K562 (cell line): ENCODE data around the gene GSTO2.

Experiments used
- CC2D1A ChIP-seq: fragments of 450-650 bp; IDR thresholded peaks from 2 replicates; pipeline ENCODE4 v1.6.1; 2017; ENCODE audit warnings: mild to moderate bottlenecking
- CTCF ChIP-seq, 3 experiments: IDR thresholded peaks in 2 of 3; conservative IDR thresholded peaks in 1 of 3; 2 replicates each; pipeline ENCODE4 v1.5.1; 2011 to 2012; ENCODE audit warnings: low read length in 3 of 3, mild to moderate bottlenecking in 3 of 3, control low read depth in 2 of 3, improper control_type of control experiment in 1 of 3, inconsistent platforms in 1 of 3, low read depth in 1 of 3, mixed read lengths in 1 of 3, moderate library complexity in 1 of 3; ENCODE audit not compliant: insufficient read depth in 2 of 3
- DPF2 ChIP-seq: fragments of 450-650 bp; IDR thresholded peaks from 2 replicates; pipeline ENCODE4 v1.6.1; 2016
- KDM5B ChIP-seq: fragments of 200-600 bp; sonication (generic); IDR thresholded peaks from 2 replicates; pipeline ENCODE4 v1.6.1; 2012; ENCODE audit warnings: low read depth, mild to moderate bottlenecking, moderate library complexity, low read length, control low read depth, inconsistent platforms; ENCODE audit not compliant: insufficient replicate concordance
- PHF8 ChIP-seq: fragments of 200-600 bp; sonication (generic); IDR thresholded peaks from 2 replicates; pipeline ENCODE4 v1.6.1; 2012; ENCODE audit warnings: mixed run types, mild to moderate bottlenecking, inconsistent platforms, low read length, moderate library complexity, borderline replicate concordance
- POLR2AphosphoS5 ChIP-seq: IDR thresholded peaks from 2 replicates; pipeline ENCODE4 v1.6.1; 2011; ENCODE audit warnings: mild to moderate bottlenecking, low read depth, low read length, moderate library complexity; ENCODE audit not compliant: control insufficient read depth, insufficient read depth
- PTRF ChIP-seq: fragments of 450-650 bp; IDR thresholded peaks from 2 replicates; pipeline ENCODE4 v1.6.1; 2016; ENCODE audit warnings: mild to moderate bottlenecking, missing genetic modification characterization, missing compliant biosample characterization
- RAD21 ChIP-seq, 2 experiments: fragments of 250-450 bp in 1 of 2; fragments of 450-650 bp in 1 of 2; sonication (Bioruptor Pico) in 1 of 2; formaldehyde crosslinking in 1 of 2; IDR thresholded peaks in 1 of 2; conservative IDR thresholded peaks in 1 of 2; 2 replicates each; pipeline versions ENCODE4 v1.4.0 to v1.8.0; 2020 to 2022; ENCODE audit warnings: mild to moderate bottlenecking in 2 of 2, moderate library complexity in 1 of 2
- REST ChIP-seq, 2 experiments: fragments of 450-650 bp; formaldehyde crosslinking in 1 of 2; IDR thresholded peaks; 2 replicates each; pipeline versions ENCODE4 v1.4.0 to v1.6.1; 2014 to 2020; ENCODE audit warnings: mild to moderate bottlenecking in 2 of 2, borderline replicate concordance in 1 of 2, low read depth in 1 of 2
- SNIP1 ChIP-seq: fragments of 450-650 bp; IDR thresholded peaks from 2 replicates; pipeline ENCODE4 v1.7.1; 2017; ENCODE audit warnings: low read depth, mild to moderate bottlenecking
- TCF7 ChIP-seq: sonication (generic); IDR thresholded peaks from 2 replicates; pipeline ENCODE4 v1.6.1; 2016; ENCODE audit warnings: antibody characterized with exemption, borderline replicate concordance
- TEAD1 ChIP-seq, 2 experiments: fragments of 450-650 bp in 1 of 2; sonication (generic) in 1 of 2; formaldehyde crosslinking; IDR thresholded peaks; 2 replicates each; pipeline versions ENCODE4 v1.4.0 to v1.8.0; 2020 to 2022; ENCODE audit warnings: mild to moderate bottlenecking in 2 of 2, missing genetic modification reagents in 1 of 2
- ZBTB49 ChIP-seq: sonication (generic); formaldehyde crosslinking; IDR thresholded peaks from 2 replicates; pipeline ENCODE4 v1.8.0; 2022; ENCODE audit warnings: missing genetic modification reagents, mild to moderate bottlenecking, borderline replicate concordance
- ZNF224 ChIP-seq: sonication (generic); formaldehyde crosslinking; IDR thresholded peaks from 2 replicates; pipeline ENCODE4 v1.8.0; 2022; ENCODE audit warnings: mild to moderate bottlenecking, missing genetic modification reagents

- no peak for TF ChIP-seq PTRF
- peak; percentile 85 to 88 for TF ChIP-seq RAD21 (CRISPR knock-in tag; conservative IDR thresholded peaks at IDR 0.05 in 1 of 2, IDR thresholded peaks at IDR 0.05 in 1 of 2)
- no peak for TF ChIP-seq PHF8
- TF ChIP-seq TCF7: no peak
- TF ChIP-seq DPF2: no peak
- peak; percentile 62 to 77 (median 72); a peak in 5 of 6 replicates for TF ChIP-seq CTCF (IDR thresholded peaks at IDR 0.05 in 2 of 3, conservative IDR thresholded peaks at IDR 0.05 in 1 of 3; ENCODE audit: insufficient read depth in 2 of 3, low read depth in 1 of 3, low read length in 3 of 3)
- no peak for TF ChIP-seq ZBTB49 (CRISPR knock-in tag)
- TF ChIP-seq REST (IDR thresholded peaks at IDR 0.05; ENCODE audit: borderline replicate concordance): peak; percentile 69
- no peak for TF ChIP-seq REST (CRISPR knock-in tag; IDR thresholded peaks at IDR 0.05; ENCODE audit: low read depth)
- TF ChIP-seq SNIP1: no peak
- 0 out of 2 replicates have a peak, but pooled peaks have one; percentile 39 for TF ChIP-seq CC2D1A
- no peak for TF ChIP-seq ZNF224 (CRISPR knock-in tag)
- TF ChIP-seq TEAD1 (CRISPR knock-in tag; IDR thresholded peaks at IDR 0.05): no peak
- no peak for TF ChIP-seq KDM5B
- no peak for TF ChIP-seq POLR2AphosphoS5
Measured at GRCh38 chr10:104350127-104350635, 81.2 kb downstream of the GSTO2 start.
